Neural progenitor cell (in vitro differentiated cells): Measurements from ENCODE around the gene BMS1. TPM values are rescaled to one million over a fixed set of nuclear protein-coding genes. Genes with fewer than 3 reads are reported as not detected.

Experiments used
- DNase-seq: peaks from one replicate; pipeline ENCODE4 v3.0.0-alpha.2; 2016; ENCODE audit warnings: low spot score
- H2AFZ ChIP-seq: fragments of 200-600 bp; sonication (generic); replicated peaks from 2 replicates; pipeline ENCODE4 v1.6.1; 2016; ENCODE audit warnings: antibody characterized with exemption
- H3F3A ChIP-seq: fragments of 200-600 bp; sonication (generic); 2 replicates; pipeline ENCODE4 v1.6.1; 2016; ENCODE audit warnings: antibody characterized with exemption, low read depth
- H3K27ac ChIP-seq: fragments of 200-600 bp; sonication (generic); 2 replicates; pipeline ENCODE4 v1.5.1; 2016; ENCODE audit warnings: mild to moderate bottlenecking
- H3K27me3 ChIP-seq: fragments of 200-600 bp; sonication (generic); 2 replicates; pipeline ENCODE4 v1.6.1; 2016; ENCODE audit warnings: mild to moderate bottlenecking, moderate library complexity
- H3K36me3 ChIP-seq: fragments of 200-600 bp; sonication (generic); 2 replicates; pipeline ENCODE4 v1.5.1; 2016
- H3K4me1 ChIP-seq: fragments of 200-600 bp; sonication (generic); 2 replicates; pipeline ENCODE4 v1.6.1; 2016; ENCODE audit warnings: mixed run types
- H3K4me2 ChIP-seq: fragments of 200-600 bp; sonication (generic); 2 replicates; pipeline ENCODE4 v1.6.1; 2016
- H3K4me3 ChIP-seq: fragments of 200-600 bp; sonication (generic); 2 replicates; pipeline ENCODE4 v1.5.1; 2016
- H3K79me2 ChIP-seq: fragments of 200-600 bp; sonication (generic); 2 replicates; pipeline ENCODE4 v1.6.1; 2016; ENCODE audit warnings: low read depth
- H3K9ac ChIP-seq: fragments of 200-600 bp; sonication (generic); 2 replicates; pipeline ENCODE4 v1.6.1; 2016
- H3K9me3 ChIP-seq: fragments of 200-600 bp; sonication (generic); 2 replicates; pipeline ENCODE4 v1.5.1; 2016; ENCODE audit warnings: low read depth
- H4K20me1 ChIP-seq: fragments of 200-600 bp; sonication (generic); 2 replicates; pipeline ENCODE4 v1.6.1; 2016; ENCODE audit warnings: low read depth
- H3K27ac Mint-ChIP-seq: 3 replicates; pipeline ENCODE4 v1.8.0; 2021; ENCODE audit warnings: mixed read lengths
- H3K27me3 Mint-ChIP-seq: 2 replicates; pipeline ENCODE4 v1.8.0; 2022; ENCODE audit warnings: low read depth, mild to moderate bottlenecking, inconsistent platforms, moderate library complexity, mixed read lengths; ENCODE audit not compliant: insufficient read depth
- H3K36me3 Mint-ChIP-seq: 3 replicates; pipeline ENCODE4 v1.8.0; 2021; ENCODE audit warnings: mixed read lengths
- H3K4me1 Mint-ChIP-seq: 3 replicates; pipeline ENCODE4 v1.8.0; 2021; ENCODE audit warnings: mixed read lengths
- H3K4me3 Mint-ChIP-seq: 3 replicates; pipeline ENCODE4 v1.8.0; 2021; ENCODE audit warnings: mild to moderate bottlenecking, moderate library complexity, mixed read lengths
- H3K9me3 Mint-ChIP-seq: 3 replicates; pipeline ENCODE4 v1.8.0; 2020; ENCODE audit warnings: mixed read lengths
- CTCF ChIP-seq: fragments of 200-600 bp; sonication (generic); IDR thresholded peaks from 2 replicates; pipeline ENCODE4 v1.5.1; 2017; ENCODE audit warnings: antibody characterized with exemption, mild to moderate bottlenecking
- EZH2 ChIP-seq: fragments of 200-600 bp; sonication (generic); IDR thresholded peaks from 2 replicates; pipeline ENCODE4 v1.6.1; 2017; ENCODE audit warnings: antibody characterized with exemption, mild to moderate bottlenecking, moderate library complexity
- EZH2phosphoT487 ChIP-seq: fragments of 200-600 bp; sonication (generic); IDR thresholded peaks from 2 replicates; pipeline ENCODE4 v1.6.1; 2017; ENCODE audit warnings: antibody characterized with exemption
- total RNA-seq: library from RNA; depleted of rRNA; stranded (reverse); fragments of >200 nt; gene quantifications from 2 replicates; pipeline ENCODE4 v1.2.3, GENCODE V29; 2015; ENCODE audit warnings: low replicate concordance

The BMS1 gene
- total RNA-seq, 1 donor from 2014 or later, result 34.5 TPM

GRCh38 chr10:42872865-42873435, 90.4 kb downstream of the BMS1 start:
- TF ChIP-seq EZH2 (no peak), CTCF (no peak), EZH2phosphoT487 (no peak)
- H3K9me3 ChIP-seq, result no peaks in the 10 kb centered on the region
- H3K4me1 ChIP-seq, result no peaks in the 10 kb centered on the region
- Mint-ChIP-seq H3K27ac (no peak overlapping the region), H3K4me3 (no peak overlapping the region), H3K36me3 (no peaks in the 10 kb centered on the region), H3K27me3 (peaks cover 5% of the 10 kb centered on the region), H3K9me3 (peaks cover 4% of the 10 kb centered on the region), H3K4me1 (peaks cover 9% of the 10 kb centered on the region)
- H3K4me3 ChIP-seq, result no peak overlapping the region
- no peak overlapping the region for H2AFZ ChIP-seq
- no peaks in the 10 kb centered on the region for H4K20me1 ChIP-seq
- no peak for DNase-seq
- H3K79me2 ChIP-seq, result no peaks in the 10 kb centered on the region
- no peaks in the 10 kb centered on the region for H3F3A ChIP-seq
- H3K4me2 ChIP-seq, result no peak overlapping the region
- no peaks in the 10 kb centered on the region for H3K27me3 ChIP-seq
- no peaks in the 10 kb centered on the region for H3K36me3 ChIP-seq
- H3K27ac ChIP-seq, result no peak overlapping the region
- H3K9ac ChIP-seq, result no peak overlapping the region

- no peaks in the 10 kb centered on the region for H4K20me1 ChIP-seq
- DNase-seq, result no peak
- Mint-ChIP-seq H3K36me3 (no peaks in the 10 kb centered on the region), H3K4me3 (no peak overlapping the region), H3K27me3 (peaks cover 5% of the 10 kb centered on the region), H3K4me1 (peaks cover 9% of the 10 kb centered on the region), H3K9me3 (peaks cover 4% of the 10 kb centered on the region), H3K27ac (no peak overlapping the region)
- no peak overlapping the region for H3K4me3 ChIP-seq
- no peaks in the 10 kb centered on the region for H3K79me2 ChIP-seq
- H3K27me3 ChIP-seq, result no peaks in the 10 kb centered on the region
- H3K27ac ChIP-seq, result no peak overlapping the region
- H3K36me3 ChIP-seq, result no peaks in the 10 kb centered on the region
- no peaks in the 10 kb centered on the region for H3F3A ChIP-seq
- TF ChIP-seq EZH2, result no peak
- TF ChIP-seq CTCF, result no peak
- TF ChIP-seq EZH2phosphoT487, result no peak
- H3K4me1 ChIP-seq, result no peaks in the 10 kb centered on the region
- H3K4me2 ChIP-seq, result no peak overlapping the region
- H3K9ac ChIP-seq, result no peak overlapping the region
- no peak overlapping the region for H2AFZ ChIP-seq
- H3K9me3 ChIP-seq, result no peaks in the 10 kb centered on the region
Measured at GRCh38 chr10:42874713-42875387, 92.3 kb downstream of the BMS1 start.

GRCh38 chr10:42875388-42875755, 92.8 kb downstream of the BMS1 start:
- no peaks in the 10 kb centered on the region for H3K36me3 ChIP-seq
- TF ChIP-seq EZH2phosphoT487 (no peak), EZH2 (no peak), CTCF (no peak)
- no peaks in the 10 kb centered on the region for H3K79me2 ChIP-seq
- H3K4me2 ChIP-seq, result no peak overlapping the region
- H3K9ac ChIP-seq, result no peak overlapping the region
- Mint-ChIP-seq H3K27ac (no peak overlapping the region), H3K4me3 (no peak overlapping the region), H3K27me3 (peaks cover 5% of the 10 kb centered on the region), H3K4me1 (peaks cover 9% of the 10 kb centered on the region), H3K36me3 (no peaks in the 10 kb centered on the region), H3K9me3 (peaks cover 3% of the 10 kb centered on the region)
- no peaks in the 10 kb centered on the region for H3K9me3 ChIP-seq
- H2AFZ ChIP-seq, result no peak overlapping the region
- no peaks in the 10 kb centered on the region for H3F3A ChIP-seq
- H3K4me3 ChIP-seq, result no peak overlapping the region
- H3K27me3 ChIP-seq, result no peaks in the 10 kb centered on the region
- no peaks in the 10 kb centered on the region for H4K20me1 ChIP-seq
- no peak for DNase-seq
- H3K4me1 ChIP-seq, result no peaks in the 10 kb centered on the region
- no peak overlapping the region for H3K27ac ChIP-seq
